ENCODE measurements around the gene TTN.

TTN gene

GRCh38 chr2:178807227-178808008 lies at the start of gene TTN:
TSS of gene TTN (minus strand) at chr2:178807423. CDS start at chr2:178804642, 2,781 bp downstream.
- no peak for DNase-seq

- DNase-seq, result no peak
Observed at GRCh38 chr2:178855151-178855550, 47.9 kb upstream of the TTN start.

DNA sequence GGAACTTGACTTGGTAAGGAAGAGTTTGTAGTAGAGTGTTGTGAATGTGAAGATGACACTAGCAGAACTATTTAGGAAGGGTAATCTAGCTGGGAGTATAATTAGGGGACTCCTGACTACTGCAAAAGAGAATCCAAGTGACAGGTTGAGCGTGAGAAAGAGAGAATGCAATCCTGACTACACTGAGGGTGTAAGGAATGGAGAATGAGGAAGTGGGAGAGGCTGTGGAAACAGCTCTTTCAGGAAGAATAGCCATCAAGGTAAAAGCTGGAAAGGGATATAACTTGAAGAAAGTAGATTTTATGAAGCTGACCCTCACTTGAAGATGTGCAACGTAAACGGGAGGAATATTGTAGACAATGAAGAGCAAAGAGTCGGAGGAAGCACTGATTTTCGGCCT lies 41.1 kb upstream of the TTN start:
- no peak for DNase-seq

GRCh38 chr2:178846458-178846802 lies 39.2 kb upstream of the TTN start:
- DNase-seq, result no peak

DNA sequence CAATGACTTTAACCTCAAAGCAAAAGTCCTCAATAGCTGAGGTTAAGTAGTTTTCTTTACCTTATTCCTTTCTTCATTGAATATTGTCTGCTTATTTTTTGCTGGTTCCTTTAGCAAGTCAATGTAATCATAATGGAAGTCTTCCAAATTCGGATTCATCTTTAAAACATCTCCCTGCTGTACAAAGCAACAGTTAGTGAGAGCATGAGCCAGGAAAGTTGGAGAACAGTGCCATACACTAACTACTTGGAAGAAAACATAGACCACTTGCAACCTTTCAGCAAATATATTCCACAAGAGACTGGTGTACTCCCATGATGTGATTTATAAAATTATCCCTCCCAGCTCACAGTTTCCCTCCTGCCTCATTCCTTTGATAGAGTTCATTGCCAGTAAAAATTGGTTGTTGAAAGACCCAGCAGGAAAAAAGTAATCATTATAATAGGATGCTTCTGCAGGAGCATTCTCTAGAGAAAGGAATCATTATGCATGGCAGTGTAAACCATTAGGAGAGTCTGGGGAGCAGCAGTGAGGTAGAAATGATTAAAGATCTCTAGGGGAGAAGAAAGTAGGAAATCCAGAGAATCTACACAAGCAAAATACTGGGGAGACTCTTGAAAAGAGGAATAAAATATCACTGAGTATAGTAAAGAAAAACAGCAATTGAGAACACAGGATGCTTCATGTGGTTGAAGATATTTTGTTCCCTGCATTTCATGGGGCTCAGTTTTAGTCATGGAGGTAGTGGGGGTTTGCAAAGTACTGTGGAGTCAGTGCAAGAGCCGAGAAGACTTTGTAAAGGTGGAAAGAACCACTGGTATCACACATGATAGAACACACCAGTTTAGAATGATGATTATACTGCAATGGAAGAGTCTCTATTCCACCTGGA lies 38.6 kb upstream of the TTN start:
- no peak for DNase-seq

- no peak for DNase-seq
Observed at GRCh38 chr2:178844701-178845100, 37.5 kb upstream of the TTN start.

GRCh38 chr2:178844269-178844668 lies 37.0 kb upstream of the TTN start:
- no peak for DNase-seq

GRCh38 chr2:178843697-178844096 lies 36.5 kb upstream of the TTN start:
- no peak for DNase-seq

- DNase-seq, result no peak
Observed at GRCh38 chr2:178836807-178837206, 29.6 kb upstream of the TTN start.

GRCh38 chr2:178834086-178834485 lies 26.9 kb upstream of the TTN start:
- no peak for DNase-seq

DNA sequence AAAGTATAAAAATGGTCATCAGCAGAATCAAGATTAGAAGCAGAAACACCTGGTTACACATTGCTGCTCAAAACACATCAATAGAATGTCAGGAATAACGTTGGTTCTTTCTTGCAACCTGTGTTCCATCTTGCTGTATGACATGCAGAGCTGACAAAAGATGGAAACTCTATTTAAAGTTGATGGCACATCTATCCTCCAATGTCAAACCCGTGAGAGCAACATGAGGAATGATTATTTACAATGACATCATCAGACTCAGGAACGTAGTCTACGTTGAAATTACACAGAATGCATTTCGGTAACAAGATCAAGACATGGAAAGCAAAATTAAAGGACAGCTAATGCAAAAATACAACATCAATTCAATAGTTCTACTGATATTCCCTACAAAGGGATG lies 26.2 kb upstream of the TTN start:
- no peak for DNase-seq

DNA sequence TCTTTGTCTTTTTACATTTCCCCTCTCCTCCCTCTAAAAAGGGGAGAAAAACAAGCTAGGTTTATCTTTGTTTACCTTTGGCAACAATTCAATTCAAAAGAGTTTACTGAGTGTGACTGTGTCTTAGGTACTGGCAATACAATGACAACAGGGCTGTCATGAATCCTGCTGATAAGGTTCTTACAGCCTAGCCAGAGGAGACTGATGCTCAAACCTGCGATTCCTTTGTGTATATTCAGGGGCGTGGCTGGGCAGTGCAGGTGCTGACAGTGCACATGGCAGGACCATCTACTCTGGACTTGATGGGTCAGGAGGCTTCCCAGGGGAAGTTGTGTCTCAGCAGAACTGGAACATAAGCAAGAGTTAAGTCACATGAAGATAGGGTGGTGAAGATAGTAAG lies 23.2 kb upstream of the TTN start:
- no peak for DNase-seq

- no peak for DNase-seq
Observed at GRCh38 chr2:178829981-178830380, 22.8 kb upstream of the TTN start.

DNA sequence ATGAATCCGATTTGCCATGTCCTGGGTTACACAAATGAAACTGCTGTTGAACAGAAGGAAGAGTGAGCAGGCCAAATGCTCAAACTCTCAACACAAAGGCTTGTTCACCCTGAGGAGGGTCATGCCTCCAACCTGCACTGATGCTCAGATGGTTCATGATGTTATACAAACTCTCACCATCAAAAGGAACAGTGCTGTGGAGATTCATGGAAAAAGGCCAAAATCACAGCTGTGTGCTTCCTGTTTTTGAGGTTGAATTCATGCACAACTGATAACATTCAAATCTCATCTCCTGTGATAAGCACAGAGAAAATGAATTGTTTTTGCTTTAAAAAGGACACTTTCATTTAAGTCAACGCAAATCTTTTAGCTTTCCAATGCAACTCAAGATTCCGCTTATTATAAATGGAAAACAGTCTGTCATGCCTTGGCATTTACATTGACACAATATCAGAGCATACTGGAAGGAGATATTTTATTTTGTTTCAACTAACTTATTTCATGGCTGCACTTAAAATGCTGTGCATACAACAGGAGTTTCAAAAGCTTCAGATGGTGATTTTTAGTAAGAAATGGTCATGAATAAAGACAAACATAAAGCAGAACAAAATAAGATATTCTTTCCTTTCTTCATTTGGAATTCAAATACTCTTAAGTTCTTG lies 22.2 kb upstream of the TTN start:
- DNase-seq, result no peak

GRCh38 chr2:178828486-178828881 lies 21.3 kb upstream of the TTN start:
- no peak for DNase-seq

DNA sequence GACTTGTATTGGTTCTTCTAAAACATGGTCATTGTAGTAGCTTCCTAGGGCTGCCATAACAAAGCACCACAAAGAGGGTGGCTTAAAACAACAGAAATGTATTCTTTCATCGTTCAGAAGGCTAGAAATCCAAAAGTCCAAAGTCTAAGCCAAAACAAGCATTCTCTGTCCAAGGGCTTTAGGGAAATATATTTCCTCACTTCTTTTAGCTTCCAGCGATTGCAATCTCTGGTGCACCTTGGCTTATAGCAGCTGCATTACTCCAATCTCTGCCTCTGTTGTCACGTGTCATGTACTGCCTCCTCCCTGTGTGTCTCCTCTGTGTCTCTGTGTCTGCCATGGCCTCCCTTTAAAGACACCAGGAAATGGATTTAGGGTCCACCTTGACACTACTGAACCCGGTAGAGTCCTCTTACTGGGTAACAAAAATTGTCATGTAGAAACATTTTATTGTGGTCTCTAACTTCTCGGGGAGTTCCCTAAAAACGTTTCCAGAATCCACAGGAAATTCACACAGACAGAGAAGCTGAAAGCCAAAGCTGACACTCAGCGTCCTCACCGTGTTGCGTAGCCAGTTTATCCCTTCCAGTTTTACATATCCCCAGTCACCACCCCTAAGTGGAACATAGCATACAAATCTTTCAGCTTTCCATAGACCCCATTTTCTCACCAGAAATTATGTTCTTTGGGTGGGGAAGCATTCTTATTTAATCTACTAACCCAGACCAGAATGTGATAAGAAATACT lies 20.7 kb upstream of the TTN start:
- no peak for DNase-seq

DNA sequence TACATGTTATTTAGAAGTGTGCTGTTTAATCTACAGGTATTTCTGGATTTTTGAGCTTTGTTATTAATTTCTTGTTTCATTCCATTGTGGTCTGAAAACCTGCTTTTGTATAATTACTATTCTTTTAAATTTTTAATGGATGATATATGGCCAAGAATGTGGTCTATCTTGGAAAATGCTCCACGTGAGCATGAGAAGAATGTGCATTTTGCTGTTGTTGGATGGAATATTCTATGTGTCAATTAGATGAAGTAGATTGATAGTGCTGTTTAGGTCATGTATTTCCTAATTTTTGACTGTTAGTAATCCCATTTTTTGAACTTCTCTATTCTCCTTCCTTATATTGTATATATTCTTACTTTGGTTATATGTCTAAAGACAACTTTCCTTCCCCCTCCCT lies 19.9 kb upstream of the TTN start:
- no peak for DNase-seq

GRCh38 chr2:178825183-178825582 lies 18.0 kb upstream of the TTN start:
- peak; percentile 45 for DNase-seq

- no peak for DNase-seq
Observed at GRCh38 chr2:178824181-178824580, 17.0 kb upstream of the TTN start.

GRCh38 chr2:178819992-178820391 lies 12.8 kb upstream of the TTN start:
- DNase-seq, result no peak

DNA sequence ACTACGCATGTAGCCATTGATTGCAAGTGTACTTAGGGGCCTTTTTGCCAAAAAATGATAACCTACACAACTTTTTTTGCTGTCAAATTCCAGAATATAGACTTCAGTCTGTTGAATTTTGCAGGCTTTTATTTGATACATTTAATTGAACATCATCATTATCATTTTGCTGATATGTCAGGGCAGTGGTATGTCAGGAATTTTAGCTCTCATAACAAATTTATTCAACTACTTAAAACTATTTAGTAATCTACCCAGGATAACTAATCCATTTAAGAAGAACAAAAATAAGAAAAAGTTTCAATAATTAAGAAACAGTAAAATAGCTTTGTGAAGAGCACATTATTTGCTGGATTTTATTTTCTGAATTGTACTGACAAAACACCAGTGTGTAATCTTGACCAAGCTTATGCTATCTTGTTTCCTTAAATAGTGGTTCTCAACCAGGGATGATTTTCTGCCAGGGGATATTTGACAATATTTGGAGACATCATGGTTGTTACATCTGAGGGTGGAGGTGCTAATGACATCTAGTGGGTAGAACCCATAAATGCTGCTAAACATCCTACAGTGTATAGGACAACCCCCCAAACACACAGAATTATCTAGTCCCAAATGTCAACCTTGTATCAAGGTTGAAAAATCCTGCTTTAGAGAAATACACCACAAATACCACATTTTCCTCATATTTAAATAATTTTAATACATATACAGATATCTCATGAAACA lies 12.1 kb upstream of the TTN start:
- DNase-seq, result no peak

DNA sequence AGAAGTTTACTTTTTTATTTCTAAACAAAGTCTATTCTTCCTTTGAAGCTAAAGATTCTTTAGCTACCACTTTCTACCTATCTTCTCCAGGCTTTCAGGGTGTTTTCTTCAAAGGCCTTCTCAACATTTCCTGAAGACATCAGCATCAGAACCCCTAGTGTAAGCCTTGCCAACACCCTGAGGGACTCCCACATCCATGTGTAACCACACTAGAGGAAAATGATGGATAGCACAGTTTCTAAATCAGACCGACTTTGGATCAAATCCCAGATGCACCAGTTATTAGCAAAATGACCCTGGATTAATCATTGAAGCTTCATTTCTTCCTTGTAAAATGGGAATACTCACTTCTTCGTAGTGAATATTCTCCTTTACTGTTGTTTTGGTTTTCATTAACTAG lies 4.7 kb upstream of the TTN start:
- DNase-seq, result no peak
